GM12891 (cell line): ENCODE results near the gene LYST.

Experiments used
- POLR2A ChIP-seq: IDR thresholded peaks from 2 replicates; pipeline ENCODE4 v1.6.1; 2011; ENCODE audit warnings: low read depth, low read length, control low read depth
- POLR2AphosphoS5 ChIP-seq: IDR thresholded peaks from 2 replicates; pipeline ENCODE4 v1.6.1; 2011; ENCODE audit warnings: low read depth, low read length, control low read depth

DNA sequence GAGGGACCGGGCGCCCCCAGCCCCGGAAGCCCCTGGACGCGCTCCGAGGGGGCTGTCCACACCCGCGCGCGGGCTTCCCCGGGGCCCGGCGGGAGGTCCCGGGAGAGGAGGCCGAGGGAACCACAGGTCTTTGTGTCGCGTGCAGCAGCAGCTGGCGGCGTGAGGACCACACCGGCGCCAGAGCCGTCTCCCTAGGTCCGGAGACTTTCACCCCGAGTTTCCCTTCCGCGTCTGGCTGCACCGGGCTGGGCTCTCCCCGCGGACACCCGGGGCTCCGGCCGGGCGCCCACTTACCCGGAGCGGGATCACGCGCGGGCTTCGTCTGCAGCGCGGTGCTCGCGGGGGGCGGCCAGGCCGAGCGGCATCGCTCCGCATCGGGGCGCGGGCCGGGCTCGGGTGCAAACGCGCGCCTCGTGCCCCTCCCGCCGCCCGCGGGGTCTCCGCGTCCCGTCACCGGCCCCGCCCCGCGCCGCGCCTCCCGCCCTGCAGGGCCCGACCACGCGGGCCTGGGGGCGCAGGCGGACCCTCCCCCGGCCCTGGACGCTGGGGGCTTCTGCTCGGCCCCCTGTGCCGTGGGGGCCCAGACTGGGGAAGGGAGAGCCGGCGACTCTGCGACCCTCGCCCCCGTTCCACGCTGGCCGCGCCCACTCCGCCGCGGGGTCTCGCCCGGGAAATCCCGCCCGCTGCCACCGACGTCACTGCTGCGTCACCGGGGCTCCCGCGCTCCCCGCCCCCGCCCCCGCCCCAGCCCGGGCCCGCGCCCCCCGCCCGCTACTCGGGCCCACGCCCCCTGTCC lies 217.1 kb downstream of the LYST start, which contains the start of gene GNG4:
- TF ChIP-seq POLR2AphosphoS5 (no peak), POLR2A (no peak)
